ENCODE data around the gene SDF2L1. TPM values are rescaled to one million over a fixed set of nuclear protein-coding genes. Genes with fewer than 3 reads are reported as not detected.

SDF2L1 gene
- total and polyA plus RNA-seq, 9 of the 15 experiments (the other 6 are each of a cell fraction or from before 2014, with no cell fraction given), result 15.1 to 989 (median 124) TPM

DNA sequence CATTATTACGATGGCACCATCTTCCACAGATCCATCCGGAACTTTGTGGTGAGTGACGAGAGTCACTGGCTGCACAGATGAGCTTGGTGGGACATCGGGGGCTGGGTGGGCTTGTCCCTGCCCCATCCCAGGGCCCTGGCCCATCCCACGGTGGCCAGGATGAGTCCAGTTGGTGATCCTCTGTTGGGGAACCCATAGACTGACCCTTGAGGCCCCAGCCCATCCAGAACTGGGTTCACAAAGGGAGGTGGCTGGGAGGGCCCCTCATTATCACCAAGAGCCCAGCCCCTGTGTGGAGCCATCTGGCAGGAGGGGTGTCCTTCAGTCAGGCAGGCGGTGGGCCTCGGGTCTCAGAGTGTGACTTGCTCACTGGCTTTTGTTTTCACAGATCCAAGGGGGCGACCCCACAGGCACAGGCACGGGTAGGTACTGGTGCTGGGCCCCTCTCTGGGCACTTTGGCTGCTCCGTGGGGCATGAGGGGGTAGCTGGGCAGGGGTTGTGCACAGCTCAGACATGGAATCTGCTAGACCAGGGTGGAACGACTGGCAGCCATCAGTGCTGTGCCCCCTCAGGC lies 45.7 kb downstream of the SDF2L1 start (continued):
- TF ChIP-seq, protein P1, sequence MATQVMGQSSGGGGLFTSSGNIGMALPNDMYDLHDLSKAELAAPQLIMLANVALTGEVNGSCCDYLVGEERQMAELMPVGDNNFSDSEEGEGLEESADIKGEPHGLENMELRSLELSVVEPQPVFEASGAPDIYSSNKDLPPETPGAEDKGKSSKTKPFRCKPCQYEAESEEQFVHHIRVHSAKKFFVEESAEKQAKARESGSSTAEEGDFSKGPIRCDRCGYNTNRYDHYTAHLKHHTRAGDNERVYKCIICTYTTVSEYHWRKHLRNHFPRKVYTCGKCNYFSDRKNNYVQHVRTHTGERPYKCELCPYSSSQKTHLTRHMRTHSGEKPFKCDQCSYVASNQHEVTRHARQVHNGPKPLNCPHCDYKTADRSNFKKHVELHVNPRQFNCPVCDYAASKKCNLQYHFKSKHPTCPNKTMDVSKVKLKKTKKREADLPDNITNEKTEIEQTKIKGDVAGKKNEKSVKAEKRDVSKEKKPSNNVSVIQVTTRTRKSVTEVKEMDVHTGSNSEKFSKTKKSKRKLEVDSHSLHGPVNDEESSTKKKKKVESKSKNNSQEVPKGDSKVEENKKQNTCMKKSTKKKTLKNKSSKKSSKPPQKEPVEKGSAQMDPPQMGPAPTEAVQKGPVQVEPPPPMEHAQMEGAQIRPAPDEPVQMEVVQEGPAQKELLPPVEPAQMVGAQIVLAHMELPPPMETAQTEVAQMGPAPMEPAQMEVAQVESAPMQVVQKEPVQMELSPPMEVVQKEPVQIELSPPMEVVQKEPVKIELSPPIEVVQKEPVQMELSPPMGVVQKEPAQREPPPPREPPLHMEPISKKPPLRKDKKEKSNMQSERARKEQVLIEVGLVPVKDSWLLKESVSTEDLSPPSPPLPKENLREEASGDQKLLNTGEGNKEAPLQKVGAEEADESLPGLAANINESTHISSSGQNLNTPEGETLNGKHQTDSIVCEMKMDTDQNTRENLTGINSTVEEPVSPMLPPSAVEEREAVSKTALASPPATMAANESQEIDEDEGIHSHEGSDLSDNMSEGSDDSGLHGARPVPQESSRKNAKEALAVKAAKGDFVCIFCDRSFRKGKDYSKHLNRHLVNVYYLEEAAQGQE (IDR thresholded peaks at IDR 0.05; ENCODE audit: borderline replicate concordance), result no peak
- TF ChIP-seq, protein P1 (CRISPR knock-in tag; IDR thresholded peaks at IDR 0.05; ENCODE audit: low read depth), result 0 out of 2 replicates have a peak, but pooled peaks have one; percentile 52
- TF ChIP-seq ZNF347 (CRISPR knock-in tag; IDR thresholded peaks at IDR 0.05; ENCODE audit: low read depth) (no peak), TEAD4 (IDR thresholded peaks at IDR 0.05; ENCODE audit: low read length) (no peak), TEAD4 (CRISPR knock-in tag; IDR thresholded peaks at IDR 0.05; ENCODE audit: borderline replicate concordance) (peak; percentile 74; the same call in 1 of the 2 replicates), MAFF (IDR thresholded peaks at IDR 0.05; ENCODE audit: low read length) (no peak), ZNF184 (CRISPR knock-in tag; IDR thresholded peaks at IDR 0.05) (peak; percentile 23; the same call in 1 of the 2 replicates), ILF3 (IDR thresholded peaks at IDR 0.05; ENCODE audit: borderline replicate concordance) (no peak), SMAD3 (CRISPR knock-in tag; conservative IDR thresholded peaks at IDR 0.05) (no peak), FOS (IDR thresholded peaks at IDR 0.05; ENCODE audit: extremely low read depth, insufficient read length) (no peak), MAZ (CRISPR knock-in tag; conservative IDR thresholded peaks at IDR 0.05 in 1 of 2, IDR thresholded peaks at IDR 0.05 in 1 of 2) (peak in 1 of 2 experiments; percentile 61; a peak in 2 of 4 replicates), POLR2B (IDR thresholded peaks at IDR 0.05; ENCODE audit: low read depth, partially characterized antibody) (peak; percentile 40), ZNF212 (CRISPR knock-in tag; IDR thresholded peaks at IDR 0.05) (0 out of 2 replicates have a peak, but pooled peaks have one; percentile 36), ZNF764 (CRISPR knock-in tag; IDR thresholded peaks at IDR 0.05; ENCODE audit: low read depth) (0 out of 2 replicates have a peak, but pooled peaks have one; percentile 18), ZNF324 (CRISPR knock-in tag; IDR thresholded peaks at IDR 0.05) (no peak), CHCHD3 (CRISPR knock-in tag; IDR thresholded peaks at IDR 0.05) (peak; percentile 76; the same call in 1 of the 2 replicates)
- TF ChIP-seq, protein P2, sequence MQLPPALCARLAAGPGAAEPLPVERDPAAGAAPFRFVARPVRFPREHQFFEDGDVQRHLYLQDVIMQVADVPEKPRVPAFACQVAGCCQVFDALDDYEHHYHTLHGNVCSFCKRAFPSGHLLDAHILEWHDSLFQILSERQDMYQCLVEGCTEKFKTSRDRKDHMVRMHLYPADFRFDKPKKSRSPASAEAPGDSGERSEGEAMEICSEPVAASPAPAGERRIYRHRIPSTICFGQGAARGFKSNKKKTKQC (CRISPR knock-in tag; IDR thresholded peaks at IDR 0.05), result 0 out of 2 replicates have a peak, but pooled peaks have one; percentile 18
- TF ChIP-seq, protein P3, sequence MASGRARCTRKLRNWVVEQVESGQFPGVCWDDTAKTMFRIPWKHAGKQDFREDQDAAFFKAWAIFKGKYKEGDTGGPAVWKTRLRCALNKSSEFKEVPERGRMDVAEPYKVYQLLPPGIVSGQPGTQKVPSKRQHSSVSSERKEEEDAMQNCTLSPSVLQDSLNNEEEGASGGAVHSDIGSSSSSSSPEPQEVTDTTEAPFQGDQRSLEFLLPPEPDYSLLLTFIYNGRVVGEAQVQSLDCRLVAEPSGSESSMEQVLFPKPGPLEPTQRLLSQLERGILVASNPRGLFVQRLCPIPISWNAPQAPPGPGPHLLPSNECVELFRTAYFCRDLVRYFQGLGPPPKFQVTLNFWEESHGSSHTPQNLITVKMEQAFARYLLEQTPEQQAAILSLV (tag; IDR thresholded peaks at IDR 0.05), result no peak
- TF ChIP-seq, protein P4, sequence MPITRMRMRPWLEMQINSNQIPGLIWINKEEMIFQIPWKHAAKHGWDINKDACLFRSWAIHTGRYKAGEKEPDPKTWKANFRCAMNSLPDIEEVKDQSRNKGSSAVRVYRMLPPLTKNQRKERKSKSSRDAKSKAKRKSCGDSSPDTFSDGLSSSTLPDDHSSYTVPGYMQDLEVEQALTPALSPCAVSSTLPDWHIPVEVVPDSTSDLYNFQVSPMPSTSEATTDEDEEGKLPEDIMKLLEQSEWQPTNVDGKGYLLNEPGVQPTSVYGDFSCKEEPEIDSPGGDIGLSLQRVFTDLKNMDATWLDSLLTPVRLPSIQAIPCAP (CRISPR knock-in tag; IDR thresholded peaks at IDR 0.05; ENCODE audit: borderline replicate concordance), result no peak
